Esophagus mucosa (tissue), 1 donor: ENCODE data around the gene ZNF26. TPM values are rescaled to one million over a fixed set of nuclear protein-coding genes. Genes with fewer than 3 reads are reported as not detected.
"Not testable (repeated sequence)": the region's sequence is repeated elsewhere in the genome, so short reads cannot be mapped to it uniquely, and the experiment has no call there.

Experiments
- ATAC-seq: fragments of 200-7000 bp; cut with Tn5 transposase; one replicate; pipeline ENCODE4 v1.9.1; 2020
- total RNA-seq: library from RNA; stranded (reverse); gene quantifications from one replicate; pipeline ENCODE4 v1.2.4, GENCODE V29; 2023
- donor health status: DM: yes; HTN: yes; CAD: no.

Gene ZNF26
- 4.7 TPM for total RNA-seq

GRCh38 chr12:132986001-132986884 lies at the start of gene ZNF26:
Gene ZNF26 (plus strand): TSS chr12:132986367. CDS start chr12:132986841, 474 bp downstream.
- ATAC-seq: peak; percentile 100

- not testable (repeated sequence) for ATAC-seq
Measured at GRCh38 chr12:132936921-132937320, 49.2 kb upstream of the ZNF26 start.

GRCh38 chr12:132937476-132937875 lies 48.7 kb upstream of the ZNF26 start:
- no peak for ATAC-seq

GRCh38 chr12:132938807-132939206 lies 47.4 kb upstream of the ZNF26 start:
- not testable (repeated sequence) for ATAC-seq

GRCh38 chr12:132940071-132940719 lies 46.0 kb upstream of the ZNF26 start:
- no peak for ATAC-seq

- no peak for ATAC-seq
Measured at GRCh38 chr12:132941336-132941954, 44.7 kb upstream of the ZNF26 start.

GRCh38 chr12:132942611-132943010 lies 43.6 kb upstream of the ZNF26 start:
- ATAC-seq: no peak

GRCh38 chr12:132945806-132946205 lies 40.4 kb upstream of the ZNF26 start:
- no peak for ATAC-seq

- ATAC-seq: no peak
Measured at GRCh38 chr12:132946246-132946820, 39.8 kb upstream of the ZNF26 start.

GRCh38 chr12:132948146-132949066 lies 37.8 kb upstream of the ZNF26 start:
- ATAC-seq: no peak

- ATAC-seq: no peak
Measured at GRCh38 chr12:132949936-132950837, 36.0 kb upstream of the ZNF26 start.

GRCh38 chr12:132950844-132951535 lies 35.2 kb upstream of the ZNF26 start:
- no peak for ATAC-seq

GRCh38 chr12:132951649-132952048 lies 34.5 kb upstream of the ZNF26 start:
- no peak for ATAC-seq

GRCh38 chr12:132952371-132953162 lies 33.6 kb upstream of the ZNF26 start:
- ATAC-seq: no peak

- no peak for ATAC-seq
Measured at GRCh38 chr12:132953163-132953425, 33.1 kb upstream of the ZNF26 start.

GRCh38 chr12:132953771-132954170 lies 32.4 kb upstream of the ZNF26 start:
- no peak for ATAC-seq

- ATAC-seq: no peak
Measured at GRCh38 chr12:132954471-132955048, 31.6 kb upstream of the ZNF26 start.

- peak; percentile 62 for ATAC-seq
Measured at GRCh38 chr12:132955094-132956010, 30.8 kb upstream of the ZNF26 start.
